GM19351 (cell line): ENCODE results near the gene TEX36.
"Not testable (repeated sequence)": the region's sequence is repeated elsewhere in the genome, so short reads cannot be mapped to it uniquely, and the experiment has no call there.

Source experiments
- ATAC-seq: cut with Tn5 transposase; IDR thresholded peaks from one replicate; pipeline ENCODE4 v1.9.1; 2021; ENCODE audit warnings: mild to moderate bottlenecking, moderate library complexity; ENCODE audit not compliant: unreplicated experiment

The TEX36 gene

GRCh38 chr10:125683063-125683462 lies at the start of gene TEX36:
TSS of gene TEX36 (minus strand) at chr10:125683163. CDS start at chr10:125682989, 174 bp downstream.
- ATAC-seq = no peak

GRCh38 chr10:125727436-125727835 lies 44.5 kb upstream of the TEX36 start:
- ATAC-seq = no peak

- ATAC-seq = no peak
Observed at GRCh38 chr10:125726914-125727313, 44.0 kb upstream of the TEX36 start.

GRCh38 chr10:125722811-125723210 lies 39.8 kb upstream of the TEX36 start:
- no peak for ATAC-seq

GRCh38 chr10:125721035-125721434 lies 38.1 kb upstream of the TEX36 start:
- ATAC-seq = peak; percentile 23

- ATAC-seq = no peak
Observed at GRCh38 chr10:125720002-125720382, 37.0 kb upstream of the TEX36 start.

DNA sequence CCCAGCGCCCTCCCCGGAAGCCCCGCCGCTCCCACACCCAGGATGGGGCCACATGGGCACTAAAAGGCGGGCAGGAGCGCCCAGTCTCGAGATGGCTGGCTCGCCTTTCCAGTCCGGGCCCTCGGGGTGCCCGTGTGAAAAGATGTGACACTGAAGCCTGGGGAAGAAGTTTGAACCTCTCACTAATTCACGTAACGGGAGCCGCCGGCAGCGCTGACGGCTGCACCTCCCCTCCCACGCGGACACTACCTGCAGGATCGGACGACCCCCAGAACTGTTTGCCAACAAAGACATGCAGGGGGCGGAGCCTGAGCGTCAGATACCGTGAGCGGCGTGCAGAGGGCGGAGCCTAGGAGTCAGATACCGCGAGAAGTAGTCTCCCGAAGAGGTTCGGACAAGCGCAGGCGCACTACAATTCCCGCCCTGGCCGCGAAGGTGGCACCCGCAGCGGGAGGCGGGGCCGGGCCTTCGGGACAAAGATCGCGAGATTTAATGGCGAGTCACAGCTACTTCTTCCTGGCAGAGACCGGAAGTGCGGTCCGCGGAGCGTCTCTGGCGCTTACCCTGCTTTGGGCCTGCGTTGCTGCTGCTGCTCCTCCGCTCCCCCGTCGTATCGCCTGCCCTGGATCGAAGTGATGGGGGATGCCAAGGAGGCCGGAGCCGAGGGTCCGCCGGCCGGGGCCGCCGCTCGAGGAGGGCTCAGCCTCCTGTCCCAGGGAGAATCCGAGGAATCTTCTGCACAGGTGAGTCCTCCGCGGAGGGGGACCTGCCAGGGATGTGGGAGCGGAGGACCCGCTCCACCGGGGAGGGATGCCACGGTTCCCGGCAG lies 36.4 kb upstream of the TEX36 start, which contains the start of gene EDRF1:
EDRF1 (plus strand) TSS at position 537 of the 829 bp plus-strand sequence; CDS start at position 636, 99 bp downstream.
- peak; percentile 89 for ATAC-seq

DNA sequence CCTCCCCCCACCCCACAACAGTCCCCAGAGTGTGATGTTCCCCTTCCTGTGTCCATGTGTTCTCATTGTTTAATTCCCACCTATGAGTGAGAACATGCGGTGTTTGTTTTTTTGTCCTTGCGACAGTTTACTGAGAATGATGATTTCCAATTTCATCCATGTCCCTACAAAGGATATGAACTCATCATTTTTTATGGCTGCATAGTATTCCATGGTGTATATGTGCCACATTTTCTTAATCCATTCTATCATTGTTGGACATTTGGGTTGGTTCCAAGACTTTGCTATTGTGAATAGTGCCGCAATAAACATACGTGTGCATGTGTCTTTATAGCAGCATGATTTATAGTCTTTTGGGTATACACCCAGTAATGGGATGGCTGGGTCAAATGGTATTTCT lies 31.8 kb upstream of the TEX36 start:
- ATAC-seq = not testable (repeated sequence)

GRCh38 chr10:125711110-125711750 lies 28.3 kb upstream of the TEX36 start:
- no peak for ATAC-seq

- ATAC-seq = no peak
Observed at GRCh38 chr10:125709553-125710474, 26.9 kb upstream of the TEX36 start.

DNA sequence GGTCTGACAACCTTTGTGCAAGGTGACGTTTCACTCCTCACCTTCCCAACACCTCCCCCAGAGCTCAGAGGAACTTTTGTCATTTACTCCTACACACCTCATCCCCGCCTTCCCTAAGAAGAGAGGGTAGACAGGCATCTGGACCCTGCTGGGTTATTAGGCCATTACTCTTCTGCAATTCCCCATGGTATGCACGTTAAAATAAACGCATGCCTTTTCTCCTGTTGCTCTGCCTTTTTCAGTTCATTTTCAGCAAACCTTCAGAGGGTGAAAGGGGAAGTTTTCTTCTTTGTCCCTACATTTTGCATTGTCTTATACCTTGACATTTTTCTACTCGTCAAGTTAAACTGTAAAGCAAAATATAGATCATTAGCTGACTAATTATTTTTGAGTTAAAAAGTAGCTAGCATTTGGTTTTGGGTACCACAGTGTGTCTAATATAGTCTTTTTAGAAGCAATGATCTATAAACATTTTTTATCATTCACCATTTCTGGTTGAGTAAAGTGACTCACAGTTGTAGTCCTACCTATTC lies 26.1 kb upstream of the TEX36 start:
- no peak for ATAC-seq

- no peak for ATAC-seq
Observed at GRCh38 chr10:125707541-125708468, 24.8 kb upstream of the TEX36 start.

DNA sequence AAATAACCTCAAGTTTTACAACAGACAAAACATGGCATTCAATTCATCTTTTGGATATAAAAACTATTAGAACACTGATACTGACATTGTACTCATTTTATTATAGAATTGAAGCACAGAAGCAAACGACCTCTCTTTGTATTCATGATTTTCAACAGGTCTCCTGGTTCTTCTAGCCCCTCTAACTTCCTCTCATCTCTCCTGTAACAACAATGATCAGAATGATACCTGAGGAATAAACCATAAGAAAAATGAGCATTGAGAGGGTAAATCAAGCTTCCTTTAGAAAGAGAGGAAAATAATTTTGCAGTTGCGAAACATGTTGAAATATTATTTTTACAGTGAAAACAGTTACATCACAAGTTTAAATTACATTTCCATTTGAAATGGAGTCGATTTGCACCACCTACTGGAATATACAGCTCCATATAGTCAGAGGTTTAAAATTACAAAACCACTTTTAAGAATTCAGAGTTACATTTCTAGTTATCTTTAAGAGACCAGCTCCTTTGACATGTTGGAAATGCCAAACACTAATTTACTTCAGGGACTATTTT lies 17.5 kb upstream of the TEX36 start:
- no peak for ATAC-seq

DNA sequence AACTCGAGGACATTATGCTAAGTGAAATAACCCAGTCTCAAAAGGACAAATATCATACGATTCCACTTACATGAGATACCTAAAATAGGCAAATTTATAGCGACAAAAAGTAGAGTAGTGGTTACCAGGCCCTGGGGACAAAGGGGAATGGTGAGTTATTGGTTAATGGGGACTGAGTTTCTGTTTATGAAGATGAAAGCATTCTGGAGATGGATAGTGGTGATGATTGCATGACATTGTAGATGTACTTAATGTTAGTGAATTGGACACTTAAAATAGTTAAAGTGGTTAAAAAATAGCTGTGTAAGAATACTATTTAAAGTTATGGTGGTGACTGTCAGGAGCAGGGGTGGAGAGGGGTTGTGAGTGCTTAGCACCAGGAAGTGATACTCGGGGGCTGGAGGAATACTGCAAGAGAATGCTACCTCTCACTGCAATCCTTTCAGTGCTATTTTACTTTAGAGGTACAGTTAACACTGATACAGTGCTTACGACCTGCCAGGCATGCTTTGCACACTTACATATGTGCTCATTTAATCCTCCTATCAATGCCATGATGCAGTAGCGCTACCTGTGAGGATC lies 16.7 kb upstream of the TEX36 start:
- no peak for ATAC-seq

GRCh38 chr10:125698481-125698998 lies 15.6 kb upstream of the TEX36 start:
- no peak for ATAC-seq

DNA sequence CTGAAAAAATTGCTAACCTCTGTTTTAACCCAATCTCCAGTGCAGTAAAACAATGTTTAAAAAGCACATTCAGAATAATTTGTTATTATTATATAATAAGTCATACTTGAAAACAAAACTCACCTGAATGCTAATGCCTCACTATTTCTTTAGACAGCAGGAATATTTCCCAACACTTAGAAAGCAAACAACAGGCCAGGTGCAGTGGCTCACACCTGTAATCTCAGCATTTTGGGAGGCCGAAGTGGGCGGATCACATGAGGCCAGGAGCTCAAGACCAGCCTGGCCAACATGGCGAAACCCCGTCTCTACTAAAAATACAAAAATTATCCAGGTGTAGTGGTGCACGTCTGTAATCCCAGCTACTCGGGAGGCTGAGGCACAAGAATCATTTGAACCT lies 13.9 kb upstream of the TEX36 start:
- ATAC-seq = not testable (repeated sequence)

DNA sequence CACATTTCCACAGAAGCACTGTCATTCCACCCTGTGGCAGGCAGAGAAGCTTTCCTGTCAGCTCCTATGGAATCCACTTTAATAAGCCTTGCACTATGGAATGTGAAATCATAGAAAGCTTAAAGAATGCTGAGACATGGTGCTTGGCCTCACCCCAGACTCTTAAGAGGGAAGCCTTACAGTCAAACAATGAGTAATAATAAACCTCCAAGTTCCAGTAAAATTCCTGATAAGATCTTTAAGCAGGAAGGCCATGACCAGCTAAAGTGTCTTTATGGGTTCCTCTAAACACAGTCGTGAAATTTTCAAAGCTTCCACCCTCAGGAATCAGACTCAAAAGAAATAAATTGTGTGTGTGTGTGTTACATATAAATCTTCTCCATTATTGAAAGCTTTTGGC lies 11.9 kb upstream of the TEX36 start:
- ATAC-seq = no peak

DNA sequence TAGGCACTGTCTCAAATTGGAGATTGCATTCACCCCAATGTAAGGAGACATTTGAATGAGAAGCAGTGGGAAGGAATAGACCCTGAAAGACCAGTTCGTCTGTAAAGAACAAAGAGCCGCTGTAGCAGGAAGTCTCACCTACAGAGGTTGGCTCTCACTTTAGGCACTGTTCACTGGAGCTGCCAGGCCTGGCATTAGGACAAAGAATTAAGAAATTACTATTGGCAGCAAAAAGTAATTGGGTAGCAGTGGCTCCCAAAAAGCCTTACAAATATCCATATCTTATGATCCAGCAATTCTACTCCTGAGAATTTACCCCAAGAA lies 10.5 kb upstream of the TEX36 start:
- no peak for ATAC-seq
